Measurements from ENCODE around the gene OST4. TPM values are rescaled to one million over a fixed set of nuclear protein-coding genes. Genes with fewer than 3 reads are reported as not detected.
A peak's percentile ranks its signal among the peaks of the same experiment; 100 is the strongest.

The OST4 gene
- polyA plus RNA-seq, 2 of the 4 experiments (the other 2 are of a cell fraction), result 392 to 880 TPM

DNA sequence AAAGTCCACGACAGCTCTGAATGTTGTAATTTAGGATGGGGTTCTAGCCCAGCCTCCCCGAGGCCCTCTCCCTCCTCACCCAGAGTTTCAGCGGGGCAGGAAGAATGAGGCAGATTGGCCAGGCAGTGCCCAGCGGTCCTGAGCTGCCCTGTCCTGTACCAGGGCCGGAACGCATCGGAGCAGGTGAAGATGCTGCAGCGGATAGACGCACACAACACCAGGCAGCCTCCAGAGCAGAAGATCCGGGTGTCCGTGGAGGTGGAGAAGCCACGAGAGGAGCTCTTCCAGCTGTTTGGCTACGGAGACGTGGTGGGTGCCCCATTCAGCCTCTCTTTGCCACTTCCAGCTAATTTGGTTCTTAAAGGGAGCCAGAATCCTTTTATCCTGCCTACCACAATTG is 25.9 kb upstream of the OST4 start:
- POLR2A ChIA-PET, result interaction anchor here (2.1 kb wide), 1 partner anchor 46 kb away, joined by 5 read pairs; the partner anchor contains the start of gene AGBL5
- TF ChIP-seq KDM1A (IDR thresholded peaks at IDR 0.05; ENCODE audit: low read depth) (no peak), MAX (IDR thresholded peaks at IDR 0.05) (no peak), ESRRA (IDR thresholded peaks at IDR 0.05; ENCODE audit: borderline replicate concordance, low read length) (no peak), JUNB (IDR thresholded peaks at IDR 0.05) (no peak), MYC (IDR thresholded peaks at IDR 0.05; ENCODE audit: borderline replicate concordance, low read length) (no peak), EHMT2 (IDR thresholded peaks at IDR 0.05; ENCODE audit: low read depth) (no peak), NPAS2 (CRISPR knock-in tag; IDR thresholded peaks at IDR 0.05; ENCODE audit: borderline replicate concordance) (no peak), CBX2 (IDR thresholded peaks at IDR 0.05; ENCODE audit: borderline replicate concordance, low read depth) (no peak), HOXB5 (CRISPR knock-in tag; IDR thresholded peaks at IDR 0.05) (no peak)
- DNase-seq (ENCODE audit: low read depth in 1 of 2, low spot score in 1 of 2), result no peak
- 79% methylated on average over 14 of the region's 14 CpGs for WGBS (ENCODE audit: missing lambda C conversion rate)
- no peak for FAIRE-seq
- no peak for ATAC-seq
- H3K4me3 ChIP-seq, result no peak overlapping the region
- no peaks in the 10 kb centered on the region for H3K9me3 ChIP-seq
- H3K4me2 ChIP-seq, result no peak overlapping the region
- CTCF ChIA-PET, result interaction anchor here (0.7 to 12.0 kb wide), 24 partner anchors 11 to 265 kb away, joined by 3 to 197 read pairs (median 5); partner anchors contain the start of genes ATRAID, EMILIN1, KHK and SLC30A3
- H3K27ac ChIP-seq, result no peak overlapping the region
- peaks cover 20% of the 10 kb centered on the region for H3K4me1 ChIP-seq

- no peak for ATAC-seq
- no peak overlapping the region for H3K27ac ChIP-seq
- no peaks in the 10 kb centered on the region for H3K9me3 ChIP-seq
- no peak overlapping the region for H3K4me2 ChIP-seq
- H3K4me1 ChIP-seq, result peaks cover 20% of the 10 kb centered on the region
- TF ChIP-seq HEYL (CRISPR knock-in tag; IDR thresholded peaks at IDR 0.05) (no peak), KDM5A (IDR thresholded peaks at IDR 0.05) (no peak), NPAS2 (CRISPR knock-in tag; IDR thresholded peaks at IDR 0.05; ENCODE audit: borderline replicate concordance) (no peak), CHD2 (IDR thresholded peaks at IDR 0.05; ENCODE audit: low read length, partially characterized antibody) (no peak), ZSCAN20 (CRISPR knock-in tag; IDR thresholded peaks at IDR 0.05) (no peak)
- POLR2A ChIA-PET, result interaction anchor here (2.1 kb wide), 1 partner anchor 46 kb away, joined by 5 read pairs; the partner anchor contains the start of gene AGBL5
- no peak for DNase-seq (ENCODE audit: low read depth in 1 of 2, low spot score in 1 of 2)
- FAIRE-seq, result no peak
- 73% methylated on average over 3 of the region's 3 CpGs for WGBS (ENCODE audit: missing lambda C conversion rate)
- H3K4me3 ChIP-seq, result no peak overlapping the region
- CTCF ChIA-PET, result interaction anchor here (0.7 to 12.0 kb wide), 20 partner anchors 12 to 266 kb away, joined by 3 to 197 read pairs (median 5); partner anchors contain the start of genes ABHD1, ATRAID, EMILIN1 and KHK
These were observed 25.4 kb upstream of the OST4 start for GRCh38 chr2:27096748-27097297.

- no peak for TF ChIP-seq BHLHE40 (IDR thresholded peaks at IDR 0.05; ENCODE audit: low read depth, low read length)
- TF ChIP-seq PHF8 (IDR thresholded peaks at IDR 0.05; ENCODE audit: borderline replicate concordance, low read depth), result no peak
- TF ChIP-seq SREBF2 (IDR thresholded peaks at IDR 0.05), result no peak
- TF ChIP-seq ZNF302 (CRISPR knock-in tag; IDR thresholded peaks at IDR 0.05), result no peak
- TF ChIP-seq MAZ (IDR thresholded peaks at IDR 0.05; ENCODE audit: borderline replicate concordance, low read depth, low read length), result no peak
- 0 out of 2 replicates have a peak, but pooled peaks have one; percentile 13 for TF ChIP-seq MAX (IDR thresholded peaks at IDR 0.05)
- peak in 1 of 2 experiments; percentile 68; a peak in 2 of 4 replicates for TF ChIP-seq CEBPB (IDR thresholded peaks at IDR 0.05)
- TF ChIP-seq HES2 (IDR thresholded peaks at IDR 0.05), result no peak
- FAIRE-seq (no peak), ATAC-seq (peak; percentile 67 to 85), DNase-seq (ENCODE audit: low read depth in 1 of 2, low spot score in 1 of 2) (peak; percentile 56 to 80)
- no peak overlapping the region for H3K4me3 ChIP-seq
- ChIA-PET CTCF (interaction anchor here (0.8 to 12.0 kb wide), 12 partner anchors 11 to 228 kb away, joined by 3 to 197 read pairs (median 7); partner anchors contain the start of genes ABHD1, ATRAID, EMILIN1 and KHK), POLR2A (interaction anchor here (2.1 kb wide), 1 partner anchor 45 kb away, joined by 5 read pairs; the partner anchor contains the start of gene AGBL5)
- peak overlapping the region; percentile 46 to 71; a peak in 5 of 6 replicates for H3K27ac ChIP-seq
- H3K4me2 ChIP-seq, result peak overlapping the region; percentile 71
- no peaks in the 10 kb centered on the region for H3K9me3 ChIP-seq
- WGBS (ENCODE audit: missing lambda C conversion rate), result 39% methylated on average over 18 of the region's 18 CpGs
- H3K4me1 ChIP-seq, result peaks cover 20% of the 10 kb centered on the region
These were observed 24.5 kb upstream of the OST4 start for GRCh38 chr2:27095745-27096651.

Measured in A549 (cell line).